GM12878 (cell line): Measurements from ENCODE around the gene NT5C1A.

Experiments
- BMI1 ChIP-seq: fragments of 450-650 bp; IDR thresholded peaks from 2 replicates; pipeline ENCODE4 v1.6.1; 2016; ENCODE audit warnings: mild to moderate bottlenecking, moderate library complexity, borderline replicate concordance
- CTCF ChIP-seq, 3 experiments: IDR thresholded peaks in 2 of 3; conservative IDR thresholded peaks in 1 of 3; 2 replicates each; pipeline ENCODE4 v1.5.1; 2011; ENCODE audit warnings: low read depth in 3 of 3, low read length in 3 of 3, mild to moderate bottlenecking in 3 of 3, control low read depth in 2 of 3, moderate library complexity in 2 of 3, inconsistent platforms in 1 of 3, mixed read lengths in 1 of 3; ENCODE audit not compliant: control insufficient read depth in 2 of 3, insufficient read depth in 1 of 3; ENCODE audit errors: extremely low read depth in 1 of 3
- ESRRA ChIP-seq: IDR thresholded peaks from 2 replicates; pipeline ENCODE4 v1.6.1; 2012; ENCODE audit warnings: mild to moderate bottlenecking, low read length, improper control_type of control experiment
- EZH2 ChIP-seq: IDR thresholded peaks from 2 replicates; pipeline ENCODE4 v1.6.1; 2012; ENCODE audit warnings: low read depth, mild to moderate bottlenecking, control low read depth, inconsistent platforms, low read length, borderline replicate concordance; ENCODE audit not compliant: control insufficient read depth
- JUNB ChIP-seq: IDR thresholded peaks from 2 replicates; pipeline ENCODE4 v1.6.1; 2016; ENCODE audit warnings: antibody characterized with exemption, mild to moderate bottlenecking
- POLR2A ChIP-seq: IDR thresholded peaks from 2 replicates; pipeline ENCODE4 v1.6.1; 2011; ENCODE audit warnings: low read depth, mild to moderate bottlenecking, low read length
- RAD21 ChIP-seq: IDR thresholded peaks from 2 replicates; pipeline ENCODE4 v1.6.1; 2011; ENCODE audit warnings: mild to moderate bottlenecking, low read depth, low read length, moderate library complexity; ENCODE audit not compliant: insufficient read depth
- RELB ChIP-seq: fragments of 450-650 bp; IDR thresholded peaks from 2 replicates; pipeline ENCODE4 v1.6.1; 2017; ENCODE audit warnings: low read depth, mild to moderate bottlenecking, moderate library complexity
- TAF1 ChIP-seq: IDR thresholded peaks from 2 replicates; pipeline ENCODE4 v1.6.1; 2011; ENCODE audit warnings: mild to moderate bottlenecking, low read depth, low read length, borderline replicate concordance

- TF ChIP-seq EZH2 (no peak), RELB (no peak), JUNB (no peak), POLR2A (no peak), BMI1 (no peak), ESRRA (no peak), TAF1 (no peak), RAD21 (no peak), CTCF (IDR thresholded peaks at IDR 0.05 in 2 of 3, conservative IDR thresholded peaks at IDR 0.05 in 1 of 3; ENCODE audit: control insufficient read depth in 2 of 3, extremely low read depth in 1 of 3, insufficient read depth in 1 of 3, low read depth in 3 of 3, low read length in 3 of 3) (no peak)
Observed at GRCh38 chr1:39689214-39689613, 17.3 kb upstream of the NT5C1A start.
